Sigmoid colon (tissue), 4 donors: ENCODE results near the gene VAMP8.

Source experiments
- CTCF ChIP-seq, 4 experiments: fragments of 450-650 bp in 3 of 4; fragments of 200-600 bp in 1 of 4; IDR thresholded peaks; one replicate each; pipeline ENCODE4 v1.5.1; 2016 to 2019; ENCODE audit warnings: antibody characterized with exemption in 4 of 4, mild to moderate bottlenecking in 3 of 4, moderate library complexity in 2 of 4
- EP300 ChIP-seq, 4 donors: sonication (generic); formaldehyde crosslinking; IDR thresholded peaks; one replicate each; pipeline ENCODE4 v1.6.1; 2017; ENCODE audit warnings: antibody characterized with exemption in 4 of 4
- POLR2A ChIP-seq, 2 donors: fragments of 450-650 bp; IDR thresholded peaks; one replicate each; pipeline ENCODE4 v1.6.1; 2016; ENCODE audit warnings: antibody characterized with exemption in 2 of 2, mild to moderate bottlenecking in 2 of 2, moderate library complexity in 2 of 2
- POLR2AphosphoS5 ChIP-seq, 4 donors: sonication (generic); formaldehyde crosslinking; IDR thresholded peaks; one replicate each; pipeline ENCODE4 v1.6.1; 2017; ENCODE audit warnings: antibody characterized with exemption in 4 of 4

- TF ChIP-seq CTCF (IDR thresholded peaks at IDR 0.05), result no peak
- TF ChIP-seq EP300 (IDR thresholded peaks at IDR 0.05), result no peak
- TF ChIP-seq POLR2A (IDR thresholded peaks at IDR 0.05), result no peak
- TF ChIP-seq POLR2AphosphoS5 (IDR thresholded peaks at IDR 0.05), result peak in 1 of 4 donors; percentile 11
Observed at GRCh38 chr2:85604568-85605339, 27.4 kb downstream of the VAMP8 start.
